Measurements from ENCODE around the gene SNPH. TPM values are rescaled to one million over a fixed set of nuclear protein-coding genes. Genes with fewer than 3 reads are reported as not detected.
A peak's percentile ranks its signal among the peaks of the same experiment; 100 is the strongest.

Gene SNPH
- total and polyA plus RNA-seq, 11 donors: 4.3 to 17.4 (median 11.1) TPM

DNA sequence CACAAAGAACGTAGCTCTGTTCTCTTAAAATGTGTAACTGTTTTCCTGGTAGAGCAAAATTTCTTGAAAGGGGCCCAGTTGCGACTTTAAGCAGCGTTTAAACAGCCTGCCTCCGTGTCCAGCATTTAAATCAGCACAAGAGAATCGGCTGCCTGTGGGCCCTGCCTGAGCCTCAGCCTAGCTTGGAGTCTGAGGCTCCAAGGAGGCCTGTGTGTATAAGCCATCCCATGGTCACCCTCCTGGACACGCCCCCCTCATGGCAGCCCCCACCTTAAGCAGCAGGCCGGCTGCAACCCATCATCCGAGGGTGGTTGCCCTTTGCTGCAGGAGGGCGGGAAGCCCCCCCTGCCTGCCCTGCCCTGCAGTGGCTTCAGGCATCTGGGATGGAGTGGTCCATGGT, 44.0 kb downstream of the SNPH start:
- Histone ChIP-seq H3K4me3 (no peak overlapping the region), H3K36me3 (peaks cover 0 to 10% (median 4%) of the 10 kb centered on the region in 9 donors), H3K27me3 (no peaks in the 10 kb centered on the region), H3K27ac (no peak overlapping the region), H3K9me3 (no peaks in the 10 kb centered on the region), H3K4me1 (peaks cover 0 to 15% (median 11%) of the 10 kb centered on the region in 12 donors)
- DNase-seq (no peak), ATAC-seq (no peak)
- TF ChIP-seq POLR2A (IDR thresholded peaks at IDR 0.05): no peak
- TF ChIP-seq, protein P1, sequence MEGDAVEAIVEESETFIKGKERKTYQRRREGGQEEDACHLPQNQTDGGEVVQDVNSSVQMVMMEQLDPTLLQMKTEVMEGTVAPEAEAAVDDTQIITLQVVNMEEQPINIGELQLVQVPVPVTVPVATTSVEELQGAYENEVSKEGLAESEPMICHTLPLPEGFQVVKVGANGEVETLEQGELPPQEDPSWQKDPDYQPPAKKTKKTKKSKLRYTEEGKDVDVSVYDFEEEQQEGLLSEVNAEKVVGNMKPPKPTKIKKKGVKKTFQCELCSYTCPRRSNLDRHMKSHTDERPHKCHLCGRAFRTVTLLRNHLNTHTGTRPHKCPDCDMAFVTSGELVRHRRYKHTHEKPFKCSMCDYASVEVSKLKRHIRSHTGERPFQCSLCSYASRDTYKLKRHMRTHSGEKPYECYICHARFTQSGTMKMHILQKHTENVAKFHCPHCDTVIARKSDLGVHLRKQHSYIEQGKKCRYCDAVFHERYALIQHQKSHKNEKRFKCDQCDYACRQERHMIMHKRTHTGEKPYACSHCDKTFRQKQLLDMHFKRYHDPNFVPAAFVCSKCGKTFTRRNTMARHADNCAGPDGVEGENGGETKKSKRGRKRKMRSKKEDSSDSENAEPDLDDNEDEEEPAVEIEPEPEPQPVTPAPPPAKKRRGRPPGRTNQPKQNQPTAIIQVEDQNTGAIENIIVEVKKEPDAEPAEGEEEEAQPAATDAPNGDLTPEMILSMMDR (IDR thresholded peaks at IDR 0.05): no peak
- WGBS, 4 donors: 66 to 85% (median 74%) methylated on average over 5 to 9 of the region's 9 CpGs
- intact Hi-C loops (cut with DNase I): loop anchor here in 2 of 10 donors (5.0 kb wide), 1 partner anchor 87 kb away; no protein-coding TSS in a partner anchor

DNA sequence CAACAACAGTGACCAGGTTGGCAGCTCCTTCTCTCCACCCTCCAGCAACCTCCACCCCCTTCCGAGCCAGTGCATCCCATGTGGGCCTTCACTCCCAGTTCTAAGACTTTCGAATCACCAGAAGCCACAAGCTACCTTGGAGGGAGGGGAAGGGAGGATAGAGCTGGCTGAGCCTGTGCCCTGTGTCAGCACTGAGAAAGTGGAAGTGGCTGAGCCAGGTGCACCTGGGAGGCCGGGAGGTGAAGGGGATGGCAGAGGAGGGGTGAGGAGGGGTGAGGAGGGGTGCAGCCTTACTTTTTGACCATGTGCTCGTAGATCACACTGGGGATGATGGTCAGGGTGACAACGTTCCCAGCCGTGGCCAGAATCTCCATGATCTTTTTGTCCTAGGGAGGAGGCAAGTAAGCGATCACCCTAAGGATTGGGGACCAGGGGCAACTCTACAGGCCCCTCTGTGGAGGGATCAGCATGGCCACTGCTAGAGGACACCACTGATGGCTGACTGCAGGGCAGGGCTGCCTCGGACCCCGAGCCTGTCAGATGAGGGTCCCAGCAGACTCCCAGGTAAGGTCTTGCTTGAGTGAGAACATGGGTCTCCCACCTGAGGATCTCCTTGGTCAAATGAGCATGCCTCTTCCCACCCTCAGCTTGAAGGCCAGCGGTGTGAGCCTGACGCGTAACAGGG, 44.6 kb downstream of the SNPH start:
- DNase-seq (no peak), ATAC-seq (no peak)
- intact Hi-C loops (cut with DNase I): loop anchor here in 2 of 10 donors (5.0 kb wide), 1 partner anchor 87 kb away; no protein-coding TSS in a partner anchor
- Histone ChIP-seq H3K27me3 (no peaks in the 10 kb centered on the region), H3K9me3 (no peaks in the 10 kb centered on the region), H3K27ac (no peak overlapping the region), H3K4me1 (peaks cover 0 to 15% (median 11%) of the 10 kb centered on the region in 12 donors), H3K4me3 (no peak overlapping the region), H3K36me3 (peaks cover 0 to 4% (median 0%) of the 10 kb centered on the region in 9 donors)
- no peak for TF ChIP-seq POLR2A (IDR thresholded peaks at IDR 0.05)
- TF ChIP-seq, protein P1 (IDR thresholded peaks at IDR 0.05): no peak
- WGBS, 4 donors: 89 to 91% (median 89%) methylated on average over 11 to 12 of the region's 12 CpGs

DNA sequence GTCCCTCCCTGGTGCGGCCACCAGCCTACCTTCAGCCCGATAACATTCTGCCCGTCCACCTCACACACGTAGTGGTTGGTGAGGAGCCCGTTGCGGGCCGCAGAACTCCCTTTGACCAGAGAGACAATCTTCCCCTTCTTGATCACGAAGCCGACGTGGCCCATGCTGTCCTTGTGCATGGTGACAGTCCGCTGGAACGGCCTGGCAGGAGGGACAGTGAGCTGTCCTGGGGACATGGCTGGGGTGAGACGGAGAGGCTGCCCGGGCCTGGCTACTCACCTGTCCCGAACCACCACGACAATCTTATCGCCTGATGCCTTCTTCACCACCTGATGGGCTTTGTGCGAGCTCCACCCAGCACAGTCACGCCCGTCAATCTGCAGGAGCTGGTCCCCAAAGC, 46.2 kb downstream of the SNPH start:
- ATAC-seq (no peak), DNase-seq (peak in 1 of 5 donors; percentile 35)
- Histone ChIP-seq H3K36me3 (no peaks in the 10 kb centered on the region), H3K27ac (no peak overlapping the region), H3K9me3 (no peaks in the 10 kb centered on the region), H3K27me3 (no peaks in the 10 kb centered on the region), H3K4me3 (no peak overlapping the region), H3K4me1 (peaks cover 0 to 15% (median 11%) of the 10 kb centered on the region in 12 donors)
- intact Hi-C loops (cut with DNase I): loop anchor here in 5 of 10 donors (2.0 to 5.0 kb wide), 5 partner anchors 85 to 126 kb away; no protein-coding TSS in a partner anchor
- no peak for TF ChIP-seq POLR2A (IDR thresholded peaks at IDR 0.05)
- TF ChIP-seq, protein P1 (IDR thresholded peaks at IDR 0.05): no peak
- 93 to 99% (median 96%) methylated on average over 10 to 20 of the region's 20 CpGs for WGBS, 4 donors

DNA sequence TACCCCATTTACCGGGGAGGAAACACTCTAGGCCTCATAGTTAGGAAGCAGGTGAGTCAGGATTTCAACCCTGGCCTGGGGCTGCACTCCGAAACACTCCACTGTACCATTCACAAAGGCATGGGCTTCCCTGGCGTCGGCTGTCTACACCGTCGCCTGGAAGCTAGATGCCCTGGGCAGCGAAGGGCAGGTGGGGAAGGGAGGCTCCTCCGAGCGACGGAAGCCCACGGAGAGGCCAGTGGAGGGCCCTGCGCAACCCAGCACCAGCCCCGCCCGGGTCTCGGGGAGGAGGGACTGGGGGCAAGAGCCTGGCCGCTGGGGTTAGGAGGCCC, 46.8 kb downstream of the SNPH start:
- Histone ChIP-seq H3K27ac (no peak overlapping the region), H3K36me3 (no peaks in the 10 kb centered on the region), H3K9me3 (no peaks in the 10 kb centered on the region), H3K4me3 (peak overlapping the region in 2 of 12 donors; percentile 32 to 34), H3K27me3 (no peaks in the 10 kb centered on the region), H3K4me1 (peaks cover 0 to 15% (median 11%) of the 10 kb centered on the region in 12 donors)
- ATAC-seq (no peak), DNase-seq (no peak)
- no peak for TF ChIP-seq POLR2A (IDR thresholded peaks at IDR 0.05)
- TF ChIP-seq, protein P1 (IDR thresholded peaks at IDR 0.05): no peak
- intact Hi-C loops (cut with DNase I): loop anchor here (1.0 to 5.0 kb wide), 7 partner anchors 84 to 127 kb away; no protein-coding TSS in a partner anchor
- WGBS, 4 donors: 72 to 78% (median 73%) methylated on average over 10 to 16 of the region's 16 CpGs
